HG02759 (cell line): ENCODE measurements around the gene CFAP161.
"Not testable (repeated sequence)": the region's sequence is repeated elsewhere in the genome, so short reads cannot be mapped to it uniquely, and the experiment has no call there.

Experiments
- ATAC-seq: cut with Tn5 transposase; IDR thresholded peaks from one replicate; pipeline ENCODE4 v1.9.1; 2021; ENCODE audit warnings: mild to moderate bottlenecking, moderate library complexity; ENCODE audit not compliant: unreplicated experiment

The CFAP161 gene

DNA sequence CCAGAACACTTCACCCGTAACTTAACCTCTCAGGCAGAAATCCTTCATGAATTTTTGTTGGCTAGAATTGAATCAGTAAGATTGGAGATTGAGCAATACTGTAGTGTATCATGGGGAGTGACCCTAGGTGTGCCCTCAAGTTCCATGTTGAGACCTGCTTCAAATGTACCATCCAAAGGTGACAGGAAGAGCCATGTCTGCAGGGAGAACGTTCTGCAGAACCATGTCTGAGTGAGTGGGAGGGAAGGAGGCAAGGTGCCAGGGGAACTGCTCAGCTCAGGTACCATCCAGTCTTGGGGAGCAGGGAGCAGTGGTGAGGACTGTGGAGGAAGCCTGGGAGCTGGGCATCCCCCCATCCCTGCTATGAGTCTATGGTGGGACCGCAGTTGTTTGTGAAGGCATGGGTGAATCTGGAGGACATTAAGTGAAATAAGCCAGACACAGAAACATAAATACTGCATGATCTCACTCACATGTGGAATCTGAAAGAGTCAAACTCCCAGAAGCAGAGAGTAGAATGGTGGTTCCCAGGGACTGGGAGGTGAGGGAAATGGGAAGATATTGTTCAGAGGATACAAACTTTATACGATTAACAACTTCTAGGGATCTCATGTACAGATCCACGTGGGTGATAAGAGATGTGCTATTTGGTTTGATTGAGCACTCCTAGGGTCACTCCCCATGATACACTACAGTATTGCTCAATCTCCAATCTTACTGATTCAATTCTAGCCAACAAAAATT is 23.3 kb downstream of the CFAP161 start:
- ATAC-seq = no peak

DNA sequence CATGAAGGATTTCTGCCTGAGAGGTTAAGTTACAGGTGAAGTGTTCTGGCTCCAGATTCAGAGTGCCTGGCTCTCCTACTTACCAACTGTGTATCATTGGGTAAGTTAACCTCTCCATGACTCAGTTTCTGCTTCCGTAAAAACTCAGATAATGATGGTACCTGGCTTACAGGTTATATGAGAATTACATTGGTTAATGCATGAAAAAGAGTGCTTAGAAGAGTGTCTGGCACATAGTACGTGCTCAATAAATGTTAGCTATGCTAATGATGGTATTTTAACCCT is 23.8 kb downstream of the CFAP161 start:
- ATAC-seq = no peak

GRCh38 chr15:81158561-81158960 is 24.5 kb downstream of the CFAP161 start:
- not testable (repeated sequence) for ATAC-seq

GRCh38 chr15:81160312-81161159 is 26.5 kb downstream of the CFAP161 start:
- ATAC-seq = no peak

- no peak for ATAC-seq
These were observed 27.1 kb downstream of the CFAP161 start for GRCh38 chr15:81161160-81161673.

DNA sequence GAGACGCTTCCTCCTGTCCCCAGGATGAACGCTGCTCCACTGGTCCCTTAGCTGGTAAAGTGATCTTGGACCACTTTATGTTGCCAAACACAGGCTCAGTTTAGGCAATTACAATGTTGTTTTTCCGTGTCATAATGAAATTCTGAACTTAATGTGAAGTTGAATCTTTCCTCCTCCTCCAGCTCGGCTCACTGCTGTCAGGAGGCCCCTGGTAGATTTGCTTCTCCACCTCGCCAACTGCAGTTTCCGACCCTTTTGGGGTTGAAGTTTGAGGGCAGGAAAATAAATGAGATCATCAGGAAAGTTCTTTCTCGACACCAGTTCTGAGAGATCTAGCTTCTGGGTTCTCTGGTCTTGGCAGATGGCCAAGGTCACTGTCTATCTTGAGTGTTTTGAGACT is 27.8 kb downstream of the CFAP161 start:
- no peak for ATAC-seq

- ATAC-seq = no peak
These were observed 30.1 kb downstream of the CFAP161 start for GRCh38 chr15:81163961-81164800.

DNA sequence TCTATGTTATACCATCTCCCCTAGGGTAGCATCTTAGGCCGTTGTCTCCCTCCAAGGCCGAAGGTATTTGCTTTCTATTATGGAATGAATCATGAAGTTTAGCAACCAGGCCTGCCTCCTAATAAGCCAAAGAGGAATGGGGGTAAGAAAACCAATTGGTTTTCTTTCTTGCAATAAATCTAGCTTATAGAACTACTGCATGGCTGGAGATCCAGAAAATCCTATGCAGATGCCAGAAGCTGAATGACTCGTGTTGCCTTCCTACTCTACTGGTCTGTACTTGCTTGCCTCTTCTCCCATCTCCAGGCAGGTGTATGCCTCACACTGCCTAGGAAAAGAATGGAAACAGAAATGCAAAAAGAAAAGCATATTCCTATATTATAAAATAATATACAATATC is 31.5 kb downstream of the CFAP161 start:
- ATAC-seq = no peak

DNA sequence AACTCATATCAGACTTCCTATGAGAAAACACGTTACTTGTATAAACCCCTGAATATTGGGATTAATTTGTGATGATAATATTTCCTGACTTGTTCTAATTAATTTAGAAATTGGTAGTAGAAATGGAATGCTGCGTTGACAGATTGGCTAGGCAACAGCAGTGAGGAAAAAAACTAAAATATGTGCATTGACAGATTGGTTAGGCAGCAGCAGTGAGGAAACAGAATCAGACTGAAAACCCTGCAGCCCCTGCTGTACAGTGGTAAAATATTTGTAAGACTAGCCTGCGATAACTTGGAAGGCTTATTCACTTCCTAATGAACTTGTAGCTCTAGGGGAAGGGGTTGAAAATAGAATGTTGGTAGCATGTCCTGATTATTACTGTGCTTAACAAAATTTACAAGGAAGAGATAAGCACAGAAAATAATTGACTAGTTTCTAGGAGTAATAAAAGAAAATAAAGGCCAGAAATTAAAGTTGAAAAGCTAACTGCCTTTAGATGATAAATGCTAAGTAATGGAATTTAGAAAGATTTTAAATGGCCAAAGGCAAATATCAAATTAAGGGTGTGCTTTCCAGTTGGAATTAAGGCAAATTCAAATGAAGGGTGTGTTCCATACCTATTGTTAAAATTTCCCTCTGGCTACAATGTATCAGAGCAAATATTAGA is 32.7 kb downstream of the CFAP161 start:
- ATAC-seq = no peak

- no peak for ATAC-seq
These were observed 34.1 kb downstream of the CFAP161 start for GRCh38 chr15:81168131-81168526.

DNA sequence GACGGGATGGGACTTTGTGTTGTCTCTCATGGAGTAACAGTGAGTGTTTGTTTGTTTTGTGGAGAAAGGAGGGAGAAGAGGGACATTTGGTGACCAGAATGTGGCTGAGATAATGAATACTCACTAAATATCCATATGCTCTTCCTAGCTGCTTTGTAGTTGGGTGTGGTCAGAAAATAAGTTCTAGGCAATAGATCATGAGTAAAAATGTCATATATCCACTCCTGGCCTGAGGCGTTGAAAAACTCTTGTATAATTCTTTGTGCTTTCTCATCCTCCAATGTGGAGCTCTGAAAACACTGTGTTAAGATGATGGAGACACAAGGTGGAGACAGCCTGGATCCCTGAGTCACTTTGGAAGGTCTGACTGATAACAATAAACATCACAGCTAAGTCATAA is 34.6 kb downstream of the CFAP161 start:
- no peak for ATAC-seq

DNA sequence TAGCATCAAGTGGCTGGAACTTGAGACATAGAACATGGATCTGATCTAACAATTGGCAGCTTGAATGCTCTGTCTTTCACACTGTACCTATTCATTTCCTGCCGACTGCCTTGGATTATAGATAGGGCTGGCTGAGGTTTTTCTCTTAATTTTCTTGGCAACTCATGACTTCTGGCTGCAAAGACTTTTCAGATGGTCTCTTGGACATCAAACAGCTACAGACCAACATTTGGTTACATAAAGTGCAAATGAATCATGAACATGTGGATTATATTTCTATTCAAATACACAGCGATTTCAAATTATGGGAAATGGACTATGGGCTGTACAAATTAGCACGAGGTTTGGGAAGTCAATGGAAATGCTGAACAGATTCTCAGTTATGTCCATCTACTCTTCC is 36.4 kb downstream of the CFAP161 start:
- ATAC-seq = no peak

GRCh38 chr15:81171286-81171685 is 37.2 kb downstream of the CFAP161 start:
- ATAC-seq = no peak

GRCh38 chr15:81174125-81174791 is 40.2 kb downstream of the CFAP161 start:
- no peak for ATAC-seq

DNA sequence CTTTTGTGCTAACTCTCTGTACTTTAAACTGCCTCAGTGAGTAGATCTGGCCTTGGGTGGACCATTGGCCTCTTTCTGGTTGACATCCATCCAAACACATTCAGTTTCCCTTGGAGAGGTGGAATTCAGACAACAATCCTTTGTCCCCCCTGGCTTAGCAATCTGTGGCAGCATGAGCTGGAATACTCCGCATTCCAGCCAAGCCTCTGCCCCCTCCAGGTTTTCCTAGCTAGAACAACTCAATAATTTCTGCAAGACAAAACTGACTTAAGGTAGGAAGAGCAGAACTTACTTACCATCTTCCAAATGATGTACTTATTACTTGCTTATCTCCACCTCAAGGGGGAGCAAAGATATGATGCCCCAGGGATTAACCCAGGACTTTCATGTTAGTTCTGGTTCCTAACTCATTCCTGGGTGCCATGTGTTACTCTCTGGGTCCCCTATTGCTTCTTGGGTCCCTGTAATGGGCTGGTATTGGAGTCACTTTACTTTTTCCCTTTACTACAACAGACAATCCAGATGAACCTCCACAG is 40.8 kb downstream of the CFAP161 start:
- no peak for ATAC-seq

GRCh38 chr15:81175496-81175895 is 41.4 kb downstream of the CFAP161 start:
- ATAC-seq = no peak

DNA sequence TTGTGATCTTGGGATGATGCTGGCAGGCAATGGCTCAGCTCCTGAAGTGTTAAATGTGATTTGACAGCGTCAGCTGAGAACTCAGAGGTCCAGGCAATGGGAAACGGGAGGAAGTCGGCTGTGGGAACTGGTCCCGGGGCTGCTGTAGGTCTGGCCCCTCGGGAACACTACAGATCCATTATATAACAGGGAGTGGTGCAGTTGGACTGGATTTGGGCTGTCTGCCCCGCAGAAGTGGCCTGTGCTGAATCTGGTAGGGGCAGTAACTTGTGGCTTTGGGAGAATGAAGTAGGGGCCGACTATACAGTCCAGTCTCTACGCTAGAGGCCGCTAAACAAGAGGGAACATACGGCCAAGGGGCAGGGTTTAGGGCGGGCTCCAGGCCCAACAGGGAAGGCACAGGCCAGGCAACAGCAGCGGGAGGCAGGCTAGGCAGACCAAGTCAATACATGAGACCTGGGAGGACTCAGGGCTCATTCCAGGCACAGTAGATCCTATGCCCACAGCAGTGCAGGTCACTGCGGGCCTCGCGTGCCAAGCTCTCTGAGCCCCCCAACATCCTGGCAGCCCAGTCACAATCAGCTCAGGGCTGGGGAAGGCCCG is 42.3 kb downstream of the CFAP161 start:
- no peak for ATAC-seq

DNA sequence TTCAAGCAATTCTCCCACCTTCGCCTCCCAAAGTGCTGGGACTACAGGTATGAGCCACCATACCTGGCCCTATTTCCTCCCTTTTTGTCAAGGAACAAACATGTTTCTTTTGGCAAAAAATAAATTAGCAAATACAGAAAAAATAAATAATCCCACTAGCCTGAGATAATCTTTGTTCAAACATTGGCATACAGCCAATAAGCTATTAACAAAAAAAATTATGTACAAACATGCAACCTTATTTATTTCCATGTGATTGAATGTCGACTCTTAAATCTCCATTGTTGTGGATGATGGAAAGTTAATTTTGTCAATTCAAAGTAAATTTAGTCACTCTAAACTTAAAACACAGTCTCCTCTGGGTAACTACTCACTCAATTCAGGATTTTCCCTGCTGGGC is 44.3 kb downstream of the CFAP161 start:
- ATAC-seq = no peak

DNA sequence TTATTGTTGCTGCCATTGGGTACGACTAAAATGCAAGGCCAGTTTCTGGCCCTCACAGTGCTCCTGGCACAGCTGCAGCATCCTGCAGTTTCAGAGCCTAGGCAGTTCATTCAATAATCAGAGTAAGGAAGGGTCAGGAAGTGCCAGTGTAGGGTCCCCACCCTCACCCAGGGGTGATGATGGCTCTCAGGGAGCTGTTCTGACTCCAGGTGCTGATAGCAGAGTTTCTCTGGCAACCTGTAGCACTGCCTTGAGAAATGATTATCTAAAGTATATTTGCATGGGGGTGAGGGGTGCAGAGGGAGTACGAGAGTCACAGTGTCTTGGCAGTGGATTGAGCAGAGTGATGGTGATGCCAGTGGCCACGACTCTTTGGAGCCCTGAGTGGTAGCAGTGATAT is 47.1 kb downstream of the CFAP161 start:
- no peak for ATAC-seq
